HepG2 (cell line): ENCODE results near the gene ST3GAL2. TPM values are rescaled to one million over a fixed set of nuclear protein-coding genes. Genes with fewer than 3 reads are reported as not detected.
A peak's percentile ranks its signal among the peaks of the same experiment; 100 is the strongest.

ENCODE experiments used
- AHDC1 ChIP-seq: sonication (generic); formaldehyde crosslinking; IDR thresholded peaks from 2 replicates; pipeline ENCODE4 v1.5.1; 2020; ENCODE audit warnings: mild to moderate bottlenecking, missing genetic modification reagents, borderline replicate concordance
- CREB1 ChIP-seq, 2 experiments: fragments of 450-650 bp in 1 of 2; IDR thresholded peaks; 2 replicates each; pipeline ENCODE4 v1.6.1; 2016 to 2017; ENCODE audit warnings: control low read depth in 1 of 2, mild to moderate bottlenecking in 1 of 2, missing compliant biosample characterization in 1 of 2, missing genetic modification characterization in 1 of 2
- E2F5 ChIP-seq: sonication (generic); formaldehyde crosslinking; conservative IDR thresholded peaks from 2 replicates; pipeline ENCODE4 v1.4.0; 2020; ENCODE audit warnings: missing genetic modification reagents
- HDAC1 ChIP-seq: sonication (generic); formaldehyde crosslinking; IDR thresholded peaks from 2 replicates; pipeline ENCODE4 v1.5.1; 2020; ENCODE audit warnings: mild to moderate bottlenecking, missing genetic modification reagents
- KMT2B ChIP-seq: IDR thresholded peaks from 2 replicates; pipeline ENCODE4 v1.6.1; 2016; ENCODE audit warnings: missing genetic modification reagents, missing compliant biosample characterization
- NBN ChIP-seq: fragments of 450-650 bp; conservative IDR thresholded peaks from 2 replicates; pipeline ENCODE4 v1.6.1; 2017
- NFATC3 ChIP-seq: sonication (generic); formaldehyde crosslinking; IDR thresholded peaks from 2 replicates; pipeline ENCODE4 v1.5.1; 2020; ENCODE audit warnings: mild to moderate bottlenecking, missing genetic modification reagents
- NFE2L1 ChIP-seq: sonication (generic); formaldehyde crosslinking; IDR thresholded peaks from 2 replicates; pipeline ENCODE4 v1.4.0; 2020; ENCODE audit warnings: missing genetic modification reagents, mild to moderate bottlenecking, borderline replicate concordance
- POLR2A ChIP-seq, 2 experiments: IDR thresholded peaks; 2 replicates each; pipeline ENCODE4 v1.6.1; 2011; ENCODE audit warnings: low read depth in 2 of 2, low read length in 2 of 2, mild to moderate bottlenecking in 1 of 2, moderate library complexity in 1 of 2; ENCODE audit not compliant: insufficient read depth in 1 of 2
- RAD51 ChIP-seq: fragments of 450-650 bp; IDR thresholded peaks from 2 replicates; pipeline ENCODE4 v1.6.1; 2016; ENCODE audit warnings: borderline replicate concordance
- RNF219 ChIP-seq: sonication (generic); formaldehyde crosslinking; IDR thresholded peaks from 2 replicates; pipeline ENCODE4 v1.5.0; 2020; ENCODE audit warnings: mild to moderate bottlenecking, missing genetic modification reagents
- TARDBP ChIP-seq: sonication (generic); formaldehyde crosslinking; IDR thresholded peaks from 2 replicates; pipeline ENCODE4 v1.8.0; 2022; ENCODE audit warnings: mild to moderate bottlenecking, missing genetic modification reagents
- TEF ChIP-seq: sonication (generic); formaldehyde crosslinking; IDR thresholded peaks from 2 replicates; pipeline ENCODE4 v1.5.0; 2020; ENCODE audit warnings: missing genetic modification reagents
- ZBTB7A ChIP-seq: sonication (generic); formaldehyde crosslinking; IDR thresholded peaks from 2 replicates; pipeline ENCODE4 v1.8.0; 2022; ENCODE audit warnings: mild to moderate bottlenecking, missing genetic modification reagents
- ZNF224 ChIP-seq: sonication (generic); formaldehyde crosslinking; IDR thresholded peaks from 2 replicates; pipeline ENCODE4 v1.5.0; 2020; ENCODE audit warnings: mild to moderate bottlenecking, missing genetic modification reagents
- ZNF281 ChIP-seq: sonication (generic); formaldehyde crosslinking; IDR thresholded peaks from 2 replicates; pipeline ENCODE4 v1.4.0; 2020; ENCODE audit warnings: missing genetic modification reagents, borderline replicate concordance
- ZNF331 ChIP-seq: sonication (generic); formaldehyde crosslinking; IDR thresholded peaks from 2 replicates; pipeline ENCODE4 v1.4.0; 2020; ENCODE audit warnings: missing genetic modification reagents
- ZNF337 ChIP-seq: sonication (generic); formaldehyde crosslinking; IDR thresholded peaks from 2 replicates; pipeline ENCODE4 v1.5.1; 2020; ENCODE audit warnings: missing genetic modification reagents, low read depth, mild to moderate bottlenecking, borderline replicate concordance
- ZNF672 ChIP-seq: sonication (generic); formaldehyde crosslinking; IDR thresholded peaks from 2 replicates; pipeline ENCODE4 v1.8.1; 2022; ENCODE audit warnings: missing genetic modification reagents
- polyA plus RNA-seq, 8 experiments: library from polyadenylated mRNA; depleted of rRNA in 3 of 8; stranded (reverse) in 7 of 8; unstranded in 1 of 8; fragments of >200 nt; fragmentation: Illumina TruSeq in 4 of 8; extraction: Trizol in 4 of 8; gene quantifications; 2 replicates each; pipeline versions ENCODE4 v1.2.1 to v1.2.3, GENCODE V29; 2011 to 2016; ENCODE audit warnings: low read depth in 4 of 8, missing spikeins in 1 of 8, mixed read lengths in 1 of 8; ENCODE audit not compliant: insufficient read depth in 1 of 8
- total RNA-seq, 5 experiments: library from RNA; depleted of rRNA; stranded (reverse); fragments of >200 nt; fragmentation: Illumina TruSeq; extraction: Trizol; gene quantifications; 2 replicates each; pipeline ENCODE4 v1.2.3, GENCODE V29; 2016; ENCODE audit warnings: low read depth in 1 of 5

ST3GAL2 gene
- total and polyA plus RNA-seq, 2 of the 13 experiments (the other 11 are each of a cell fraction or from before 2014, with no cell fraction given): 16.3 to 24.9 TPM

GRCh38 chr16:70453892-70454221 is 15.0 kb upstream of the ST3GAL2 start (continued):
- TF ChIP-seq RNF219 (0 out of 2 replicates have a peak, but pooled peaks have one; percentile 17), ZNF337 (CRISPR knock-in tag) (0 out of 2 replicates have a peak, but pooled peaks have one; percentile 16), E2F5 (CRISPR knock-in tag) (no peak), HDAC1 (CRISPR knock-in tag) (no peak), POLR2A (IDR thresholded peaks at IDR 0.05; ENCODE audit: insufficient read depth in 1 of 2, low read depth in 2 of 2, low read length in 2 of 2) (peak; percentile 41 to 63; a peak in 3 of 4 replicates), NFATC3 (CRISPR knock-in tag) (no peak), TEF (no peak), ZNF281 (CRISPR knock-in tag) (no peak), NFE2L1 (CRISPR knock-in tag) (no peak), TARDBP (CRISPR knock-in tag) (no peak), RAD51 (0 out of 2 replicates have a peak, but pooled peaks have one; percentile 5), AHDC1 (no peak), ZNF672 (CRISPR knock-in tag) (no peak), NBN (no peak), CREB1 (IDR thresholded peaks at IDR 0.05) (no peak), CREB1 (CRISPR knock-in tag; IDR thresholded peaks at IDR 0.05) (no peak), KMT2B (no peak), ZNF331 (CRISPR knock-in tag) (no peak), ZNF224 (CRISPR knock-in tag) (no peak), ZBTB7A (CRISPR knock-in tag) (no peak)
